ENCODE results near the gene SLC35F1.

Gene SLC35F1

GRCh38 chr6:118206221-118206620, 299.2 kb downstream of the SLC35F1 start:
- DNase-seq = no peak

GRCh38 chr6:118207947-118208346, 300.9 kb downstream of the SLC35F1 start:
- no peak for DNase-seq

GRCh38 chr6:118212451-118213173, 305.5 kb downstream of the SLC35F1 start:
- no peak for DNase-seq

- DNase-seq = no peak
Measured at GRCh38 chr6:118215269-118215668, 308.2 kb downstream of the SLC35F1 start.

GRCh38 chr6:118216751-118217150, 309.7 kb downstream of the SLC35F1 start:
- no peak for DNase-seq

GRCh38 chr6:118218156-118218555, 311.1 kb downstream of the SLC35F1 start:
- DNase-seq = no peak

GRCh38 chr6:118220429-118221128, 313.5 kb downstream of the SLC35F1 start:
- no peak for DNase-seq

- DNase-seq = no peak
Measured at GRCh38 chr6:118223316-118223715, 316.3 kb downstream of the SLC35F1 start.

GRCh38 chr6:118228886-118229285, 321.8 kb downstream of the SLC35F1 start:
- no peak for DNase-seq

- no peak for DNase-seq
Measured at GRCh38 chr6:118240878-118241528, 333.9 kb downstream of the SLC35F1 start.

- DNase-seq = no peak
Measured at GRCh38 chr6:118246406-118246805, 339.3 kb downstream of the SLC35F1 start.

- DNase-seq = no peak
Measured at GRCh38 chr6:118248171-118248570, 341.1 kb downstream of the SLC35F1 start.

GRCh38 chr6:118249680-118250079, 342.6 kb downstream of the SLC35F1 start:
- no peak for DNase-seq

GRCh38 chr6:118252474-118252873, 345.4 kb downstream of the SLC35F1 start:
- no peak for DNase-seq

- no peak for DNase-seq
Measured at GRCh38 chr6:118253741-118254140, 346.7 kb downstream of the SLC35F1 start.

GRCh38 chr6:118260833-118261232, 353.8 kb downstream of the SLC35F1 start:
- DNase-seq = no peak

GRCh38 chr6:118263921-118264486, 356.9 kb downstream of the SLC35F1 start:
- no peak for DNase-seq

- DNase-seq = no peak
Measured at GRCh38 chr6:118269659-118270058, 362.6 kb downstream of the SLC35F1 start.

- DNase-seq = no peak
Measured at GRCh38 chr6:118277631-118278030, 370.6 kb downstream of the SLC35F1 start.

- no peak for DNase-seq
Measured at GRCh38 chr6:118280210-118280609, 373.1 kb downstream of the SLC35F1 start.

- no peak for DNase-seq
Measured at GRCh38 chr6:118281291-118281690, 374.2 kb downstream of the SLC35F1 start.

- DNase-seq = no peak
Measured at GRCh38 chr6:118283766-118284165, 376.7 kb downstream of the SLC35F1 start.

GRCh38 chr6:118284736-118285360, 377.8 kb downstream of the SLC35F1 start:
- no peak for DNase-seq
